Measurements from ENCODE around the gene PLA2G6. TPM values are rescaled to one million over a fixed set of nuclear protein-coding genes. Genes with fewer than 3 reads are reported as not detected.
A peak's percentile ranks its signal among the peaks of the same experiment; 100 is the strongest.

The PLA2G6 gene
- total and polyA plus RNA-seq, 2 of the 8 experiments (the other 6 are each of a cell fraction or from before 2014, with no cell fraction given) = 13.2 to 21.0 TPM

GRCh38 chr22:38104084-38104483 lies 77.5 kb downstream of the PLA2G6 start (continued):
- TF ChIP-seq CHD7 (IDR thresholded peaks at IDR 0.05; ENCODE audit: insufficient replicate concordance, low read length) (no peak), RAD21 (IDR thresholded peaks at IDR 0.05 in 1 of 2, conservative IDR thresholded peaks at IDR 0.05 in 1 of 2; ENCODE audit: low read depth in 2 of 2, low read length in 2 of 2) (peak; percentile 63 to 72), ZNF274 (IDR thresholded peaks at IDR 0.05; ENCODE audit: borderline replicate concordance, extremely low read depth, low read length) (no peak), SRF (IDR thresholded peaks at IDR 0.05; ENCODE audit: low read depth, low read length) (no peak), BCL11A (IDR thresholded peaks at IDR 0.05; ENCODE audit: low read depth in 2 of 2, low read length in 2 of 2) (no peak), FOSL1 (IDR thresholded peaks at IDR 0.05; ENCODE audit: insufficient read depth, low read depth, low read length) (no peak), POU5F1 (IDR thresholded peaks at IDR 0.05; ENCODE audit: low read depth, low read length) (no peak), ASH2L (IDR thresholded peaks at IDR 0.05; ENCODE audit: low read length) (no peak), CBX8 (IDR thresholded peaks at IDR 0.05; ENCODE audit: borderline replicate concordance, low read depth, low read length) (no peak)
- TF ChIP-seq, protein P1, sequence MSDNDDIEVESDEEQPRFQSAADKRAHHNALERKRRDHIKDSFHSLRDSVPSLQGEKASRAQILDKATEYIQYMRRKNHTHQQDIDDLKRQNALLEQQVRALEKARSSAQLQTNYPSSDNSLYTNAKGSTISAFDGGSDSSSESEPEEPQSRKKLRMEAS (IDR thresholded peaks at IDR 0.05) = no peak
